NCI-H2196 (cell line): ENCODE results near the gene HYCC1.

Experiments used
- DNase-seq: peaks from one replicate; lab custom pipeline; 2025; ENCODE audit not compliant: unreplicated experiment; lab: John Stamatoyannopoulos, UW

The HYCC1 gene

DNA sequence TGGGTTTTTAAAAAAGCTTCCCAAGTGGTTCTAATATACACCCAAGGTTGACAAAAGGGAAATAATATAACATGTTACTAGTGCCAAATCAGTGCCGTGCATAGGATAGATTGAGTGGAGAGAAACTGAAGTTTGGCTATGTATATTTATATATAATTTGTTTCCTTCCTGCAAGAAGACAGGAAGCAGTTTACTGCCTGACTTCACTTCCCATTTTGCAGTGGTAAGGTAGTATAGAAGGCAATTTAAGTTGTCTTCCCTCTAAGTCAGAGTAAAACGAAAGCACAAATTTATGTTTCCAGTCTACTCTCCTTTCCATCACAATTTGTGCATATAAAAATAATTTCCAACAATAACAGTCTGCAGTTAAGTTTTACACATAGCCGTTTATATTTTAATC, 3.4 kb upstream of the HYCC1 start:
- DNase-seq, result no peak

DNA sequence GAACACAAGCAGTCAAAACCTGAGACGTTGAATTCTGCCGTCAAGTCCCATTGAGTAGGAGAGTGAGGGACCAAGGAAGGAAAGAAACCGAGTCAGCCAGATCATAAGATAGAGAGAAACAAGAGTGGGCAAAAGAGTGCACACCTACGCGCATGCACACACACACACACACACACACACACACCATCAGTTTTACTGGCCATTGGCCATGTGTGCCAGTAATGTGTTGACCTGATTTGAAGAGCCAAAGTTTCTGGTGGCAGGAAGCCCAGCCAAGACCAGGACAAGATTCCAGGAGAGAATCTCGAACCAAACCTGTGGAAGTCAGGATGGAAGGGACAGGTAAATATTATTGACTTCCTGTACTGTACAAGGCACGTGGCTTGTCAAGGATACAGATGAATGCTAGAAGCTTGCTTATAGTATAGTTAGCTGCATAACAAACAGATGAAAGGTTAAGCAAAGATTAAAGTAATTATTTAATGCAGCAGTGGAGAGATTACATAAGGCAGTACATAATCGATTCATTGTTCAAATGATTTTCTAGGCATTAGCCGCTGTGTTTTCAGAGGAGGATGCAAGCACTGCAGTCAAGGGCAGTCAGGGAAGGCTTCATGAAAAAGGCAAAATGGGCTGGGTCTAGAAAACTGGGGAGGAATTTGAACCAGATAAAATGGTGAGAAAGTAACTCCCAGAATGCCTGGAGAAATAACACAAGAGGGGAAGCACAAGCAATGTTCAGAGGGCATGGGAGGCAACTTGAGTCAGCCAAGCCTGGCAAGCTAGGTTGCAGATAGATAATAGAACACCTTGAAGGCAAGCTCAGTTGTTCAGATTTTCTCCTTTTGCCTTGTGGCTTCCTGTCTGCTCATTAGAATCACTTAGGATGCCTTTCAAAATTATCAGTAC, 2.7 kb upstream of the HYCC1 start:
- DNase-seq, result no peak

GRCh38 chr7:23014681-23015080, 751 bp upstream of the HYCC1 start:
- no peak for DNase-seq

DNA sequence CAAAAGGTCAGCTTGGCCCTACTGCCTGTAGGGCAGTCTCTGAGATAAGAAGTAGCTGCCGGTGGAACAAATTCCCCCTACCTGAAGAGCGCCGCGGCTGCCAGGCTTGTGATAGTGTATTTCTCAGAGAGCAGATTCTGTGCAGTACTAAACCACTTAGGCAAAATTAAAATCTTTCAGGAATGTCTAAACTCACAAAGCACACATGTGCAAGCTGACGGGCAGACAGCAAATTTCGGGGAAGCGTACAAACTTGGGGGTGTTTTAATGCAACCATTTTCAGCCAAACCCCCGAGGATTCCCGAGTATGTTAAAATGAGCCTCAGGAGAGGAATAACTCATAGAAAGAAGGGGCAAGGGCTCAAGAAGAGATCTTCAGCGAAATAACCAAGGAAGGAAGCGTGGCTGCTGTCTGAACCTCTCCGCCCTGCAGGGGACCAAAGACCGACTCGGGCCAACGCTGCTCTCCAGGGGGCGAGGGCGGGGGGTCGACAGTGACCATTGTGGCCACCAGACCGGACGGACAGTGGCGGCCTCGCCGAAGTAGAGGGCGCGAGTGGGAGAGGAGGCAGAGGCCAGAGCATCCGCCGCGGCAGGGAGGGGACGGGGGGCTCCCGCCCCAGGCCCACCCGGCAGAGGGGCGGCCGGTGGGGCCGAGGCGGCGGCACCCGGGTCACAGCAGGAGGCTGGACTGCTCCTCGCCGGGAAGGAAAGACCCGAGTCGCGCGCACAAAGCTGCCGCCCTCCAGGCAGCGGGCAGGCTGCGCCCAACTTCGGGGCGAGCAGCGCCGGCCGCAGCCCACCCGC, 819 bp downstream of the HYCC1 start:
- no peak for DNase-seq

DNA sequence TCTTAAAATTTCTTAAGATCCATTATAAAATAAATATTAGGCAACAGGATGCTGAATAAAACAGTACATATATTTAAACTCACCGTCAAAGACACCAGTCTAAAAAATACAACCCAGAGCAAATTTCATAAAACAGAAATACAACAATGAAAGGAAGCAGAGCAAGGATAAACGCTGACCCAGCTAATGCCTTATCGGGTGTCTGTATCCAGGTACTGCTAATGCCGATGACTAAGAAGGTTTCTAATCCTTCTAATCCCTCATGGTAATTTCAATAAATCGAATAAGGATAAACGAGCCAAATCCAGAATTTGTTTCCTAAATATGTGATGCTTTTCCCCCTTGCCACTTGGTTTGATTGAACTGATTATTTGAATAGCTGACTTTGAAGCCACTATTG, 1.7 kb downstream of the HYCC1 start:
- no peak for DNase-seq

DNA sequence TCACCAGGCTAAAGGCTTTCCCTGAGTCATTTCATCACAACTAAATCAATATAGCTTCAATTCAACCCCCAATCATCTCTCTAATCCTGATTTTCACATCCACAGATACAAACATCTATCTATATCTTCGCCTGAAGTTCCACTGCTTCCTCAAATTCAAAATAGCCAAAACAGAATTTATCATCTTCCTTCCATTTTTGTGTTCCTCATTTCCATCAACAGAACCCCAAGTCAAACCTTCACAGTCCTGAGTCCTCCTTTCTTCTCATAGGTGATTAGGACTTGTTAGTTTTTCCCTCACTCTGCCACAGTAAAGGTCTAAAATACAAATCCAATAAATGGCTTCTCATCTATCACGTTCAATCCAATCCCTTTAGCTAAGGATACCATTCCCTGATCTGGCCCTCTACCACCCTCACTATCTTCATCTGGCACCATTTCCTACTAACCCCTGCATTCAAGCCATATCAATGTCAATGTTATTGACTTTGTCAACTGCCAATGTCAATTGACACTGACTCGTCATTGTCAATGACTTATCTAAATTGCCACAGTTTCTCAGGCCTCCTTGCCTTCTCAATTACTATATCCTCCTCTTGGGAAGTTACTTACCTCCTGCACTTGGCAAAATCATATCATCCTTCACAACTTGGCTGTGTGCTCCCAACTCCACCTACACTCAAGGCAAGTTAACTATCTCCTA, 2.6 kb downstream of the HYCC1 start:
- no peak for DNase-seq

DNA sequence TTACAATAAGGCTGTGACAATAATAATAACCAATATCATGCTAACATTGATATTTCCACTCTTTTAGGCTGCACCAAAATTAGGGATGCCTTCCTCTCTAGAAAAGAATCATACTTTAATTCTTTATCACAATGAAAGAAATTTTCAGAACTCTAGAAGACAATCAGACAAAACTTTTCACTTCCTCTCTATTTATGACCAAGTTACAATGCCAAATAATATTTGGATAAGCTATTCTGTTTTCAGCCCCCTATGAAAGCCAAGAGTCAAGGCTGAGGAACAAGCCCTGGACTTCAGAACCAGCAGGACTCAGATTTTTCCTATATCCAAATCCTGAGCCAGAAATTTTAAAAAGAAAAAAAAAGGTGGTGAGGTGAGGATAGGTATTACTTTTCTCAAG, 4.6 kb downstream of the HYCC1 start:
- DNase-seq, result no peak

DNA sequence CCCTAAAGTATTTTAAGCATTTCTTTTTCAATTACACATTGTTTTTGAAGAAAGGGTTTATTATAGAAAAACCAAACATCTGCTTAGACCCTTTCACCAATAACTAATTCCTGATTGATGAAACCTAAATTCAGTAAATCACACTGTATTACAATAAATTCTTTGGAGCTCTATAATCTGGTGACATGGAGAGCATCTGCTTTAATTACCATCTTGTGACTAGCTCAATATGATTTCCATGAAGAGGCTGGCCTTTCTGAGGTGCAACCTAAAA, 9.7 kb downstream of the HYCC1 start:
- DNase-seq, result no peak

DNA sequence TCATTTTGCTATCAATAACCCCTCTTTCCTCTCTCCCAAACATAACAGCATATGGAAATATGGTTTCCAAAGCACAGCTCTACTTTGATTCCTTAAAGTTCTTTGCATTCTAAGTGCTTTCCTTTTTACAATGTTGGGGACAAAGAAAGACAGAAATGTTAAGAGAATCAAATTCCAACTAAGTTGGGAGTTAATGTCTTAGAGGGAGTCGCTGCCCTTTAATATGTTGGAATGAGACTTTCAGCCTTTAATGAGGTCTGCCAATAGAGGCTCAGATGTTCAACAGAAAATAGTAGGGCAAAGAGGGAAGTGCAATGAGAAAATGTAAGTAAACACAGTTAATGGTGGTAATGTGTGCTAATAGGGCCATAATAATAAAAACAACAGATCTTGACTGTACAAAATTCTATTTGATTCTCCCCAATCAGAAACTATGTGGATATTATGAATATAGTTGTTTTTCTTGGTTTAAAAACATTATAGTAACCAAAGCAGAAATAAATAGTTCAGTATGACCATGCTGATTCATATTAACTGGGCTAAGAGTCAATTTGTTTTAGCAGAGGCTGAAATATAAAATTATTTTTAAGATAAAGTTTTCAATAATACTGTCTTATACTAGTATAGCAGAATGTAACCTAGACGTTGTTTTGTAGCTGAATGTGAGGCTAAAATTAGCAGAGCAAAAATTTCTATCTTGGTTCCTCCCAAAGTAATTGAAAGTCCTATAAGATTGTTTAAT, 10.3 kb downstream of the HYCC1 start:
- no peak for DNase-seq

GRCh38 chr7:23002698-23003097, 11.2 kb downstream of the HYCC1 start:
- DNase-seq, result no peak

DNA sequence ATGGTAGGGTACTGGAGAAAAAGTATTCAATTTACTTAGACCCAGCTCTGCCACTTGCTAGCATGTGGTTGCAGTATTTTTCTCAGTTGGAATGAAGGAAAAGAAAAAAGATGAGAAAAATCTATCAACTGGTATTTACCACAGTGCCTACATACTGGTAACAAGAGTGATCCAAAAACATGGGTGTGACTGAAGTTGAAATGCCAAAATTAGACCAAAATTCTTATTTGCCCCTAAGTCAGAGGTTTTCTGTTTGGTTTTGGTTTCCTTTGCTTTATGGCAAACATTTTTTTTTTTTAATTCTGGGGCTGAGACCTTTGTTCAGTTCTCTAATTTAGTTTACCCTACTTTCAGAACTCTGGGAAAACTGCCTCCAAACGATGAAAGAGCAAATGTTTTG, 12.3 kb downstream of the HYCC1 start:
- no peak for DNase-seq

DNA sequence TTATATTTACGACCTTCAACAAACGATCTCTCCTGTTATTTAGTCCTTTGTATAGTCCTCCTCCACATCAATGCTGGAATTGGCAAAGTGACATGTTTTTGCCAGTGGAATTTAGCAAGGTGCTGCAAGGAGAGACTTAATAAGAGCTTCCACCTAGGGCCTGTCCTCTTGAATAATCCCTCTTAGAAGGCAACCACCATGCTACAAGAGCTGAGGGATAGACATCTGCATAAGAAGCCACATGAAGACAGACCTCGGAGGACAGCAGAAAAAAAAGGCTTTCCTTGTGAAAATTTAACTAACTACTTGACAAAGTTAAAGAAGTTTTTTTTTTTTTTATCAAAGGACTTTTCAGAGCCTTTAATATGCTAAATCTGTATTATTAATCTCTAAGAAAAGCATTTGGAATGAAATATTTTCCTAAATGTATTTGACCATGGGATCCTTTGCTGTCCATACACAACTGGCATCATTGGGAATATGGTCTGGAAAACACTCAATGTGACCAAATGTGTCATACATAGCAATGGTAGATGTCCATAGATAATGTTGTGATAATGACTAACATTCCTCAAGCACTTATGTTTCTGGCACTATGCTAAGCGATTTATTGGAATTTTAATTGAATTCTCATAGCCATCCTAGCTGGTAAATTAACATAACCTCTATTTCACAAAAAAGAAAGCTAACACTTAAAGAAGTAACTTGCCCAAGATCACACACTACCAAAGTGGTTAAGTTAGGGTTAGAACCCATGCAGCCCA, 13.2 kb downstream of the HYCC1 start:
- no peak for DNase-seq

DNA sequence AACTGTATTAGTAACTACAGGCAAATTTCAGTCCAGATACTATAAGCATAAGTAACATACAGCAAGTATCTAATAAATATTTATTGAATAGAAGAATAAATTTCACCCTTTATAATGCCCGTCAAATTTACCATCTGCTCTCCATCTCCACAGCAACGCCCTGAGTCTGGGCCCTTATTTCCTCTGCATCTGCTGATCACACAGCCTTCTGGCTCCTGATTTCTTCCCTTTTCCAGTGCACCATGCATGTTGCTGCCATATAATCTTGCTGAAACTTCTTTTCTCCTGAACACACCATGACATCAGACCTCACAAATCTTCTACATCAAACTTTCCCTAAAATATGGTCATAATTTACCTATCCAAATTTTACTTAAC, 15.4 kb downstream of the HYCC1 start:
- DNase-seq, result no peak

GRCh38 chr7:22997871-22998518, 15.9 kb downstream of the HYCC1 start:
- no peak for DNase-seq

DNA sequence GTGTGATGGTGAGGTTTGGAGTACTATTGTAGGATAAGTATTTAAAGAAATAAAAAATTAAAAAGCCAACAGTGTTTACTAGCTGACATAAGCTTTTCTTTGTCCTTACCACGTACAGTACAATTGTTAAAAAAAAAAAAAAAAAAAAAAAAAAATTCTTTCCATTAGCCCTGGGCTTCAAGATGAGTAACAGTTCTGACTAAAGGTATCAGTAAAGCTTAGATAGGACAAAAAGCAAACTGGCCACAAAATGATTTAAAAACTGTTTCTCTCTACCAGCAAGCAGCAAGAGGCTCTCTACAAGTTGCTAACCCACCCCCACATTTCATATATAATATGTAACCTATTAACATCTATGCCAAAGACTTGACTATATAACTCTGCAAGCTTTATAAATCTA, 17.5 kb downstream of the HYCC1 start:
- no peak for DNase-seq

DNA sequence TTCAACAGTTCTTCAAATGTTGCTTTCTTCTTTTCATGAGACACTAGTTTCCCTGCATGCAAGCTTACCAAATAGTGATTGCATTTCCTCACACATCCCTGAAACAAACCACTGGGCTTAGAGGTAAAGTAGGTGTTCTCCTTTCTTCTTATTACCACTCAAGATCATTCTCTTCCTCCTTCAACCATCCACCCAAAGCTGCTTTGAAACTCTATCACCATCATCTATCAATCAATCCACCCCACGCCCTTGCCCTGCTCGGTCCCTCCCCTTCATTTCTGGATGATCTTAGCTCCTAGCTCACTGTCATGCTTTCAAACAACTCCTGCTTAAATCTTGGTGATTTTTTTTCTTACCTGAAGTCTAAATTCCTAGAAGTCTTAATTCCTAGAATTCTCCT, 18.9 kb downstream of the HYCC1 start:
- DNase-seq, result no peak

DNA sequence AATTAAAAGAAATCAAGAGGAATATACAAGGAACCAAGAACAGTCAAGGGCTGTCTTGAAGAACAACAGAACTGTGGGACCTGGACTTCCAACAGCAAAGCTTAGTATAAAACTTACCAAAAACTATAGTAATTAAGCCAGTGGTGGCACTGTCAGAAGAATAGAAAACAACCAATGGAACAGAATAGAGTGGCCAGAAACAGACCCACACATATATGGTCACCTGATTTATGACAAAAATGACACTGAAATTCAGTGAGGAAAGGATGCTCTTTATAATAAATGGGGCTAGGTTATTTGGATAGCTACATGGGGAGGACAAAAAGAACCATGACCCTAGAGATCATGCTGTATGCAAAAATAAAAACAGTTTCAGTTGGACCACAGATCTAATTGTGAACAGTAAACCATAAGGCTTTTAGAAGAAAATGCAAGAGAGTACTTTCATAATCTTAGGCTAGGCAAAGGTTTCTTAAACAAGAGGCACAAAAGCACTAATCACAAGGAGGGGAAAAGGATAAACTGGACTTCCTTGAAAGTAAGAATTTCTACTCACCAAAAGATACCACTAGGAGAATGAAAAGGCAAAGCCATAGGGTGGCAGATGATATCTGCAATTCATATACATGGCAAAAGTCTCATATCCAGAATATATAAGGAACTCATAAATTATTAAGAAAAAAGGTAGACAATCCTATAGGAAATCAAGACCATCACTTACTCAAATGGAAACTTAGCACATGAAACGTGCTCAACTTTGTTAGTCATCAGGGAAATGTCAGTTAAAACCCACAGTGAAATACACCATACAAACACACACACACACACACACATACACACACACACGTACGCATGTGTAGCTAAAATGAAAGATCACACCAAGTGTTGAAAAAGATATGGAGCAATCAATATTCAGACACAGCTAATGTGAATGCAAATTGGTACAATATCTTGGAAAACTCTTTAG, 20.8 kb downstream of the HYCC1 start:
- DNase-seq, result no peak

GRCh38 chr7:22990588-22990949, 23.4 kb downstream of the HYCC1 start:
- DNase-seq, result no peak
